ENCODE results near the gene LPCAT1. TPM values are rescaled to one million over a fixed set of nuclear protein-coding genes. Genes with fewer than 3 reads are reported as not detected.

LPCAT1 gene
- total and polyA plus RNA-seq, 10 of the 15 experiments (the other 5 are each of a cell fraction or from before 2014, with no cell fraction given), result 2.3 to 109 (median 72.7) TPM

DNA sequence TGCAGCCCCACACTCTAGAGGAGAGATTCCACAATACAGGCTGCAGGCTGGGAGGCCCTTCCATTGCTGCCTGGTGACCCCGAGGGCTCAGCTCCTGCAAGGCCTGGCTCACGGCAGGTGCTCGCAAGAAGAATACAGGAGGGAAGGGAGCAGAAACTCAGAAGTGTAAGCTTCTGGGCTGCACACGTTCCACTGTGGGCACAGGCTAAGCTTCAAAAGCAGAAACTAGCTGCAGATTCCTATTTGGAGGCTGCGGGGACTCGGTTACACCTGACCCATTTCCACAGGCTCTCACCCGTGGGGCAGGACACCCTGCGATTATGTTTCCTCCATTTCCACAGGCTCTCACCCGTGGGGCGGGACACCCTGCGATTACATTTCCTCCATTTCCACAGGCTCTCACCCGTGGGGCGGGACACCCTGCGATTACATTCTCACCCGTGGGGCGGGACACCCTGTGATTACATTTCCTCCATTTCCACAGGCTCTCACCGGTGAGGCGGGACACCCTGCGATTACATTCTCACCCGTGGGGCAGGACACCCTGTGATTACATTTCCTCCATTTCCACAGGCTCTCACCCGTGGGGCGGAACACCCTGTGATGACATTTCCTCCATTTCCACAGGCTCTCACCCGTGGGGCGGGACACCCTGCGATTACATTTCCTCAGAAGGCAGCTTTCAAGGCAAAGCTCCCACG is 10.3 kb downstream of the LPCAT1 start:
- H3K27me3 ChIP-seq (replicated peaks in 1 of 2; ENCODE audit: control insufficient read depth in 2 of 2, insufficient read depth in 2 of 2, low read length in 1 of 2), result no peaks in the 10 kb centered on the region
- BruUV-seq (replicated peaks), result no TSS peak
- no peak overlapping the region for H3K4me3 ChIP-seq
- intact Hi-C loops (cut with micrococcal nuclease; ENCODE audit: unreplicated experiment) (no loop called here), in situ Hi-C loops (cut with MboI) (no loop called here)
- peaks cover 20 to 37% of the 10 kb centered on the region in 2 experiments for H3K36me3 ChIP-seq (ENCODE audit: control insufficient read depth in 2 of 2, insufficient read depth in 2 of 2, low read length in 1 of 2)
- SMC1A ChIA-PET (ENCODE audit: uncharacterized antibody, unreplicated experiment), result interaction anchor here (0.9 to 1.9 kb wide), 2 partner anchors 10 to 80 kb away, joined by 3 to 8 read pairs; no protein-coding TSS in a partner anchor
- CTCF ChIA-PET, result interaction anchor here (0.7 to 1.2 kb wide), 3 partner anchors 9 to 29 kb away, joined by 3 read pairs; no protein-coding TSS in a partner anchor
- POLR2A ChIA-PET, result no interaction called here
- TF ChIP-seq, protein P1, sequence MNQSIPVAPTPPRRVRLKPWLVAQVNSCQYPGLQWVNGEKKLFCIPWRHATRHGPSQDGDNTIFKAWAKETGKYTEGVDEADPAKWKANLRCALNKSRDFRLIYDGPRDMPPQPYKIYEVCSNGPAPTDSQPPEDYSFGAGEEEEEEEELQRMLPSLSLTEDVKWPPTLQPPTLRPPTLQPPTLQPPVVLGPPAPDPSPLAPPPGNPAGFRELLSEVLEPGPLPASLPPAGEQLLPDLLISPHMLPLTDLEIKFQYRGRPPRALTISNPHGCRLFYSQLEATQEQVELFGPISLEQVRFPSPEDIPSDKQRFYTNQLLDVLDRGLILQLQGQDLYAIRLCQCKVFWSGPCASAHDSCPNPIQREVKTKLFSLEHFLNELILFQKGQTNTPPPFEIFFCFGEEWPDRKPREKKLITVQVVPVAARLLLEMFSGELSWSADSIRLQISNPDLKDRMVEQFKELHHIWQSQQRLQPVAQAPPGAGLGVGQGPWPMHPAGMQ (IDR thresholded peaks at IDR 0.05; ENCODE audit: borderline replicate concordance), result no peak
- TF ChIP-seq RCOR1 (conservative IDR thresholded peaks at IDR 0.05; ENCODE audit: low read depth, low read length) (no peak), MEF2B (IDR thresholded peaks at IDR 0.05; ENCODE audit: partially characterized antibody, poor library complexity, severe bottlenecking) (no peak), TCF7 (IDR thresholded peaks at IDR 0.05; ENCODE audit: borderline replicate concordance) (no peak), JUND (IDR thresholded peaks at IDR 0.05; ENCODE audit: low read depth, low read length) (no peak)
- ATAC-seq (no peak), DNase-seq (ENCODE audit: low read depth, low spot score) (no peak), FAIRE-seq (no peak)
- WGBS (ENCODE audit: insufficient coverage, insufficient replicate concordance, low lambda C conversion rate, missing lambda C conversion rate), result 86% methylated on average over 26 of the region's 26 CpGs
- RAD21 ChIA-PET (ENCODE audit: unreplicated experiment), result no interaction called here
- H3K27ac ChIP-seq (ENCODE audit: control insufficient read depth, insufficient read depth), result no peak overlapping the region
- no peak overlapping the region for H2AFZ ChIP-seq (ENCODE audit: control insufficient read depth, low read depth, low read length)
- no peak overlapping the region for H3K4me2 ChIP-seq (ENCODE audit: control insufficient read depth, insufficient read depth)
- H4K20me1 ChIP-seq (ENCODE audit: control insufficient read depth, insufficient read depth), result peaks cover 5% of the 10 kb centered on the region
- H3K9ac ChIP-seq (ENCODE audit: control insufficient read depth, insufficient read depth, low read length), result no peak overlapping the region
- H3K9me3 ChIP-seq (replicated peaks; ENCODE audit: control insufficient read depth, insufficient read depth, low read length), result no peaks in the 10 kb centered on the region
- H3K4me1 ChIP-seq (ENCODE audit: control insufficient read depth, insufficient read depth, low read length), result peaks cover 4% of the 10 kb centered on the region
- peaks cover 33% of the 10 kb centered on the region for H3K79me2 ChIP-seq (ENCODE audit: control insufficient read depth, insufficient read depth, low read length)
